Activated CD8-positive, alpha-beta T cell treated with anti-CD3 and anti-CD28 coated beads for 36 hours (primary cell): Measurements from ENCODE around the gene HAUS3. TPM values are rescaled to one million over a fixed set of nuclear protein-coding genes. Genes with fewer than 3 reads are reported as not detected.
A peak's percentile ranks its signal among the peaks of the same experiment; 100 is the strongest.

Source experiments
- ATAC-seq: fragments of 200-7000 bp; cut with Tn5 transposase; one replicate; pipeline ENCODE4 v1.10.0; 2021; ENCODE audit warnings: mild to moderate bottlenecking, moderate library complexity
- CTCF ChIA-PET: fragments of 350-600 bp; sonication (Branson Sonifier 250); formaldehyde crosslinking; loops from one replicate; lab custom pipeline; 2021; ENCODE audit warnings: antibody characterized with exemption; lab: Charles Lee
- POLR2A ChIA-PET: fragments of 350-600 bp; sonication (Branson Sonifier 250); formaldehyde crosslinking; loops from one replicate; lab custom pipeline; 2021; ENCODE audit warnings: antibody characterized with exemption; lab: Charles Lee
- DNase-seq: peaks from one replicate; pipeline ENCODE4 v3.0.0-alpha.2; 2020
- H3K27ac Mint-ChIP-seq: one replicate; pipeline ENCODE4 v1.8.0; 2021; ENCODE audit warnings: mild to moderate bottlenecking, mixed read lengths
- H3K27me3 Mint-ChIP-seq: one replicate; pipeline ENCODE4 v1.8.0; 2021; ENCODE audit warnings: mixed read lengths
- H3K36me3 Mint-ChIP-seq: one replicate; pipeline ENCODE4 v1.8.0; 2021; ENCODE audit warnings: low read depth, mixed read lengths
- H3K4me1 Mint-ChIP-seq: one replicate; pipeline ENCODE4 v1.8.0; 2021; ENCODE audit warnings: low read depth, mixed read lengths
- H3K4me3 Mint-ChIP-seq: one replicate; pipeline ENCODE4 v1.8.0; 2021; ENCODE audit warnings: mild to moderate bottlenecking, moderate library complexity, mixed read lengths
- H3K9me3 Mint-ChIP-seq: one replicate; pipeline ENCODE4 v1.8.0; 2021; ENCODE audit warnings: mixed read lengths
- CTCF ChIP-seq: fragments of 200-600 bp; IDR thresholded peaks from one replicate; pipeline ENCODE4 v1.8.0; 2022; ENCODE audit warnings: antibody characterized with exemption, mild to moderate bottlenecking
- intact Hi-C: fragments of 100-400 bp; cut with micrococcal nuclease; formaldehyde crosslinking; loops from one replicate; pipeline ENCODE4 v1.10.0; 2022
- total RNA-seq, 2 experiments: library from RNA; stranded (reverse); gene quantifications; one replicate each; pipeline ENCODE4 v1.2.3, GENCODE V29; 2021

The HAUS3 gene
- total RNA-seq, 2 experiments from 2014 or later, result 18.4 to 19.5 TPM

- H3K27ac Mint-ChIP-seq, result no peak overlapping the region
- H3K4me1 Mint-ChIP-seq, result no peaks in the 10 kb centered on the region
- no peaks in the 10 kb centered on the region for H3K27me3 Mint-ChIP-seq
- peak; percentile 81 for TF ChIP-seq CTCF
- ChIA-PET POLR2A (interaction anchor here (0.7 to 1.8 kb wide), 4 partner anchors 19 to 521 kb away, joined by 3 to 5 read pairs (median 4); partner anchors contain the start of genes NELFA and RNF4), CTCF (interaction anchor here (0.6 to 4.5 kb wide), 51 partner anchors 9 to 813 kb away, joined by 3 to 63 read pairs (median 3); partner anchors contain the start of genes FAM193A, HAUS3, POLN and RNF4)
- ATAC-seq (peak; percentile 98), DNase-seq (peak; percentile 88)
- H3K36me3 Mint-ChIP-seq, result peaks cover 4% of the 10 kb centered on the region
- no peak overlapping the region for H3K4me3 Mint-ChIP-seq
- intact Hi-C loops, result loop anchor here (10.0 kb wide), 1 partner anchor 135 kb away; no protein-coding TSS in a partner anchor
- no peaks in the 10 kb centered on the region for H3K9me3 Mint-ChIP-seq
Observed at GRCh38 chr4:2220016-2220630, 21.8 kb downstream of the HAUS3 start.

- H3K36me3 Mint-ChIP-seq, result peaks cover 4% of the 10 kb centered on the region
- no peak overlapping the region for H3K4me3 Mint-ChIP-seq
- CTCF ChIA-PET, result interaction anchor here (0.6 to 4.5 kb wide), 42 partner anchors 10 to 814 kb away, joined by 3 to 63 read pairs (median 4); partner anchors contain the start of genes FAM193A, HAUS3, POLN and RNF4
- no peak for TF ChIP-seq CTCF
- no peak overlapping the region for H3K27ac Mint-ChIP-seq
- no peaks in the 10 kb centered on the region for H3K4me1 Mint-ChIP-seq
- H3K27me3 Mint-ChIP-seq, result no peaks in the 10 kb centered on the region
- intact Hi-C loops, result loop anchor here (10.0 kb wide), 1 partner anchor 226 kb away; no protein-coding TSS in a partner anchor
- H3K9me3 Mint-ChIP-seq, result no peaks in the 10 kb centered on the region
- no peak for DNase-seq
- ATAC-seq, result no peak
- POLR2A ChIA-PET, result interaction anchor here (1.7 kb wide), 1 partner anchor 20 kb away, joined by 4 read pairs; no protein-coding TSS in a partner anchor
Observed at GRCh38 chr4:2219233-2219760, 22.6 kb downstream of the HAUS3 start.

- no peak overlapping the region for H3K27ac Mint-ChIP-seq
- no peaks in the 10 kb centered on the region for H3K27me3 Mint-ChIP-seq
- ATAC-seq (no peak), DNase-seq (no peak)
- CTCF ChIA-PET, result interaction anchor here (1.0 to 4.5 kb wide), 3 partner anchors 17 to 225 kb away, joined by 5 to 63 read pairs (median 40); no protein-coding TSS in a partner anchor
- intact Hi-C loops, result loop anchor here (10.0 kb wide), 1 partner anchor 226 kb away; no protein-coding TSS in a partner anchor
- no peaks in the 10 kb centered on the region for H3K9me3 Mint-ChIP-seq
- POLR2A ChIA-PET, result interaction anchor here (1.7 kb wide), 1 partner anchor 21 kb away, joined by 4 read pairs; no protein-coding TSS in a partner anchor
- TF ChIP-seq CTCF, result no peak
- no peak overlapping the region for H3K4me3 Mint-ChIP-seq
- H3K36me3 Mint-ChIP-seq, result peaks cover 4% of the 10 kb centered on the region
- H3K4me1 Mint-ChIP-seq, result no peaks in the 10 kb centered on the region
Observed at GRCh38 chr4:2218436-2218835, 23.5 kb downstream of the HAUS3 start.

GRCh38 chr4:2217726-2218125 lies 24.2 kb downstream of the HAUS3 start:
- no peaks in the 10 kb centered on the region for H3K4me1 Mint-ChIP-seq
- intact Hi-C loops, result loop anchor here (10.0 kb wide), 1 partner anchor 227 kb away; no protein-coding TSS in a partner anchor
- ChIA-PET POLR2A (no interaction called here), CTCF (interaction anchor here (0.7 to 4.5 kb wide), 5 partner anchors 17 to 244 kb away, joined by 3 to 63 read pairs (median 3); no protein-coding TSS in a partner anchor)
- DNase-seq, result no peak
- ATAC-seq, result no peak
- no peak overlapping the region for H3K27ac Mint-ChIP-seq
- no peak for TF ChIP-seq CTCF
- H3K4me3 Mint-ChIP-seq, result no peak overlapping the region
- peaks cover 2% of the 10 kb centered on the region for H3K36me3 Mint-ChIP-seq
- H3K27me3 Mint-ChIP-seq, result no peaks in the 10 kb centered on the region
- no peaks in the 10 kb centered on the region for H3K9me3 Mint-ChIP-seq
